ENCODE results near the gene UROS. TPM values are rescaled to one million over a fixed set of nuclear protein-coding genes. Genes with fewer than 3 reads are reported as not detected.

UROS gene
- polyA plus RNA-seq, 12 donors, result 43.2 to 79.5 (median 57.8) TPM; not detected in 1

GRCh38 chr10:125795128-125795527 lies 27.9 kb downstream of the UROS start:
- DNase-seq, result no peak

- DNase-seq, result no peak
Observed at GRCh38 chr10:125792342-125793300, 30.4 kb downstream of the UROS start.

- DNase-seq, result no peak
Observed at GRCh38 chr10:125788156-125789034, 34.7 kb downstream of the UROS start.

- DNase-seq, result no peak
Observed at GRCh38 chr10:125785791-125786190, 37.3 kb downstream of the UROS start.

- DNase-seq, result no peak
Observed at GRCh38 chr10:125783957-125784356, 39.1 kb downstream of the UROS start.

- DNase-seq, result no peak
Observed at GRCh38 chr10:125783408-125783807, 39.6 kb downstream of the UROS start.

GRCh38 chr10:125782616-125783015 lies 40.4 kb downstream of the UROS start:
- DNase-seq, result peak; percentile 21

GRCh38 chr10:125782054-125782453 lies 41.0 kb downstream of the UROS start:
- no peak for DNase-seq

GRCh38 chr10:125781374-125781773 lies 41.7 kb downstream of the UROS start:
- DNase-seq, result no peak

GRCh38 chr10:125779403-125780327 lies 43.4 kb downstream of the UROS start:
- DNase-seq, result no peak

- DNase-seq, result no peak
Observed at GRCh38 chr10:125778556-125778955, 44.5 kb downstream of the UROS start.

GRCh38 chr10:125777806-125778205 lies 45.3 kb downstream of the UROS start:
- no peak for DNase-seq

- DNase-seq, result no peak
Observed at GRCh38 chr10:125775491-125776106, 47.5 kb downstream of the UROS start, which contains the start of gene MMP21. MMP21 (minus strand) TSS chr10:125775821; CDS start chr10:125775821, 0 bp downstream.

GRCh38 chr10:125774581-125775191 lies 48.4 kb downstream of the UROS start:
- no peak for DNase-seq

GRCh38 chr10:125773687-125774543 lies 49.1 kb downstream of the UROS start:
- DNase-seq, result no peak

GRCh38 chr10:125772864-125773180 lies 50.2 kb downstream of the UROS start:
- no peak for DNase-seq

GRCh38 chr10:125772112-125772863 lies 50.8 kb downstream of the UROS start:
- no peak for DNase-seq

- no peak for DNase-seq
Observed at GRCh38 chr10:125770844-125771243, 52.2 kb downstream of the UROS start.

GRCh38 chr10:125769175-125769574 lies 53.9 kb downstream of the UROS start:
- DNase-seq, result no peak
